Measurements from ENCODE around the gene IGSF3.
A peak's percentile ranks its signal among the peaks of the same experiment; 100 is the strongest.

Gene IGSF3

GRCh38 chr1:116667575-116668105 is at the start of gene IGSF3:
Gene IGSF3 (minus strand): TSS chr1:116667733. CDS start chr1:116666326, 1,407 bp downstream.
- DNase-seq = peak; percentile 87

- peak; percentile 46 for DNase-seq
Observed at GRCh38 chr1:116717318-116717717, 49.8 kb upstream of the IGSF3 start.

- peak; percentile 22 for DNase-seq
Observed at GRCh38 chr1:116716391-116716790, 48.9 kb upstream of the IGSF3 start.

- no peak for DNase-seq
Observed at GRCh38 chr1:116713474-116713873, 45.9 kb upstream of the IGSF3 start.

GRCh38 chr1:116712510-116712909 is 45.0 kb upstream of the IGSF3 start:
- no peak for DNase-seq

GRCh38 chr1:116711263-116711840 is 43.8 kb upstream of the IGSF3 start:
- DNase-seq = peak; percentile 58

- DNase-seq = peak; percentile 77
Observed at GRCh38 chr1:116710420-116711262, 43.1 kb upstream of the IGSF3 start.

GRCh38 chr1:116709666-116710167 is 42.2 kb upstream of the IGSF3 start:
- no peak for DNase-seq

GRCh38 chr1:116708255-116708900 is 40.8 kb upstream of the IGSF3 start:
- peak; percentile 66 for DNase-seq

- no peak for DNase-seq
Observed at GRCh38 chr1:116706841-116707240, 39.3 kb upstream of the IGSF3 start.

GRCh38 chr1:116706123-116706522 is 38.6 kb upstream of the IGSF3 start:
- DNase-seq = no peak

GRCh38 chr1:116704278-116704677 is 36.7 kb upstream of the IGSF3 start:
- DNase-seq = no peak

- no peak for DNase-seq
Observed at GRCh38 chr1:116699605-116700004, 32.1 kb upstream of the IGSF3 start.

- no peak for DNase-seq
Observed at GRCh38 chr1:116698244-116698595, 30.7 kb upstream of the IGSF3 start.

GRCh38 chr1:116697548-116698243 is 30.2 kb upstream of the IGSF3 start:
- DNase-seq = no peak

- DNase-seq = no peak
Observed at GRCh38 chr1:116694524-116694923, 27.0 kb upstream of the IGSF3 start.

- DNase-seq = no peak
Observed at GRCh38 chr1:116693759-116694480, 26.4 kb upstream of the IGSF3 start.

- DNase-seq = no peak
Observed at GRCh38 chr1:116692879-116693278, 25.3 kb upstream of the IGSF3 start.

- peak; percentile 42 for DNase-seq
Observed at GRCh38 chr1:116690849-116691406, 23.4 kb upstream of the IGSF3 start.

- peak; percentile 66 for DNase-seq
Observed at GRCh38 chr1:116690396-116690848, 22.9 kb upstream of the IGSF3 start.

GRCh38 chr1:116686723-116687352 is 19.3 kb upstream of the IGSF3 start:
- no peak for DNase-seq

Measured in NCI-H146 (cell line).